ENCODE measurements around the gene TERB1. TPM values are rescaled to one million over a fixed set of nuclear protein-coding genes. Genes with fewer than 3 reads are reported as not detected.

The TERB1 gene
- total and polyA plus RNA-seq, 2 of the 13 experiments (the other 11 are each of a cell fraction or from before 2014, with no cell fraction given), result not detected

GRCh38 chr16:66751303-66751991, 49.9 kb downstream of the TERB1 start, which contains the start of gene DYNC1LI2 (continued):
- TF ChIP-seq CSRNP2 (CRISPR knock-in tag; conservative IDR thresholded peaks at IDR 0.05; ENCODE audit: low read depth) (no peak), FOSL1 (CRISPR knock-in tag; IDR thresholded peaks at IDR 0.05; ENCODE audit: borderline replicate concordance) (0 out of 2 replicates have a peak, but pooled peaks have one; percentile 14), ATF6 (CRISPR knock-in tag; conservative IDR thresholded peaks at IDR 0.05) (0 out of 2 replicates have a peak, but pooled peaks have one; percentile 54), GMEB1 (CRISPR knock-in tag; IDR thresholded peaks at IDR 0.05; ENCODE audit: borderline replicate concordance) (peak; percentile 51; the same call in 1 of the 2 replicates), ZBTB46 (CRISPR knock-in tag; IDR thresholded peaks at IDR 0.05; ENCODE audit: borderline replicate concordance) (no peak), NCOA2 (CRISPR knock-in tag; IDR thresholded peaks at IDR 0.05) (no peak), PCBP1 (IDR thresholded peaks at IDR 0.05; ENCODE audit: borderline replicate concordance, low read depth, low read length) (no peak), ZNF713 (CRISPR knock-in tag; IDR thresholded peaks at IDR 0.05) (0 out of 2 replicates have a peak, but pooled peaks have one; percentile 63), ZNF777 (CRISPR knock-in tag; IDR thresholded peaks at IDR 0.05) (peak; percentile 89), NFIB (CRISPR knock-in tag; IDR thresholded peaks at IDR 0.05; ENCODE audit: borderline replicate concordance) (no peak), HMGXB4 (CRISPR knock-in tag; IDR thresholded peaks at IDR 0.05; ENCODE audit: borderline replicate concordance in 1 of 2, low read depth in 1 of 2) (peak; percentile 84 to 90), ONECUT2 (CRISPR knock-in tag; IDR thresholded peaks at IDR 0.05) (no peak), IRX3 (CRISPR knock-in tag; IDR thresholded peaks at IDR 0.05; ENCODE audit: borderline replicate concordance, low read depth) (no peak), ZFP1 (CRISPR knock-in tag; IDR thresholded peaks at IDR 0.05) (no peak), ZNF720 (CRISPR knock-in tag; IDR thresholded peaks at IDR 0.05) (no peak), ZNF558 (CRISPR knock-in tag; IDR thresholded peaks at IDR 0.05; ENCODE audit: borderline replicate concordance) (peak; percentile 56; the same call in 1 of the 2 replicates), CHCHD3 (CRISPR knock-in tag; IDR thresholded peaks at IDR 0.05) (peak; percentile 63; the same call in 1 of the 2 replicates), CENPBD1 (CRISPR knock-in tag; IDR thresholded peaks at IDR 0.05; ENCODE audit: borderline replicate concordance, low read depth) (no peak)
